Neural cell (in vitro differentiated cells): ENCODE data around the gene CYP1A1.

Experiments used
- EP300 ChIP-seq: fragments of 450-650 bp; conservative IDR thresholded peaks from 2 replicates; pipeline ENCODE4 v1.6.1; 2014; ENCODE audit warnings: antibody characterized with exemption, mild to moderate bottlenecking, moderate library complexity; ENCODE audit not compliant: poor library complexity, severe bottlenecking
- EZH2 ChIP-seq: fragments of 200-600, 300-800 bp; shearing (Covaris generic), sonication (generic); IDR thresholded peaks from 2 replicates; pipeline ENCODE4 v1.6.1; 2014; ENCODE audit warnings: antibody characterized with exemption, low read length, borderline replicate concordance, mild to moderate bottlenecking; ENCODE audit not compliant: insufficient read depth, poor library complexity, severe bottlenecking
- MXI1 ChIP-seq: fragments of 450-650 bp; conservative IDR thresholded peaks from 2 replicates; pipeline ENCODE4 v1.6.1; 2014; ENCODE audit warnings: antibody characterized with exemption, mild to moderate bottlenecking; ENCODE audit not compliant: poor library complexity, severe bottlenecking
- POLR2AphosphoS5 ChIP-seq: IDR thresholded peaks from 2 replicates; pipeline ENCODE4 v1.6.1; 2012
- RAD21 ChIP-seq: fragments of 450-650 bp; conservative IDR thresholded peaks from 2 replicates; pipeline ENCODE4 v1.6.1; 2014; ENCODE audit warnings: antibody characterized with exemption, mild to moderate bottlenecking, moderate library complexity
- SMC3 ChIP-seq: fragments of 450-650 bp; conservative IDR thresholded peaks from 2 replicates; pipeline ENCODE4 v1.6.1; 2014; ENCODE audit warnings: antibody characterized with exemption, mild to moderate bottlenecking, moderate library complexity; ENCODE audit not compliant: poor library complexity
- TAF1 ChIP-seq: IDR thresholded peaks from 2 replicates; pipeline ENCODE4 v1.6.1; 2012; ENCODE audit warnings: low read depth
- TF ChIP-seq, protein P1 (sequence below): fragments of 450-650 bp; IDR thresholded peaks from 2 replicates; pipeline ENCODE4 v1.5.1; 2014; ENCODE audit warnings: antibody characterized with exemption, mild to moderate bottlenecking, moderate library complexity; ENCODE audit not compliant: poor library complexity, severe bottlenecking
- TF ChIP-seq, protein P2 (sequence below): IDR thresholded peaks from 2 replicates; pipeline ENCODE4 v1.6.1; 2012; ENCODE audit warnings: borderline replicate concordance

- TF ChIP-seq, protein P1, sequence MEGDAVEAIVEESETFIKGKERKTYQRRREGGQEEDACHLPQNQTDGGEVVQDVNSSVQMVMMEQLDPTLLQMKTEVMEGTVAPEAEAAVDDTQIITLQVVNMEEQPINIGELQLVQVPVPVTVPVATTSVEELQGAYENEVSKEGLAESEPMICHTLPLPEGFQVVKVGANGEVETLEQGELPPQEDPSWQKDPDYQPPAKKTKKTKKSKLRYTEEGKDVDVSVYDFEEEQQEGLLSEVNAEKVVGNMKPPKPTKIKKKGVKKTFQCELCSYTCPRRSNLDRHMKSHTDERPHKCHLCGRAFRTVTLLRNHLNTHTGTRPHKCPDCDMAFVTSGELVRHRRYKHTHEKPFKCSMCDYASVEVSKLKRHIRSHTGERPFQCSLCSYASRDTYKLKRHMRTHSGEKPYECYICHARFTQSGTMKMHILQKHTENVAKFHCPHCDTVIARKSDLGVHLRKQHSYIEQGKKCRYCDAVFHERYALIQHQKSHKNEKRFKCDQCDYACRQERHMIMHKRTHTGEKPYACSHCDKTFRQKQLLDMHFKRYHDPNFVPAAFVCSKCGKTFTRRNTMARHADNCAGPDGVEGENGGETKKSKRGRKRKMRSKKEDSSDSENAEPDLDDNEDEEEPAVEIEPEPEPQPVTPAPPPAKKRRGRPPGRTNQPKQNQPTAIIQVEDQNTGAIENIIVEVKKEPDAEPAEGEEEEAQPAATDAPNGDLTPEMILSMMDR, result no peak
- no peak for TF ChIP-seq MXI1
- TF ChIP-seq EZH2, result no peak
- TF ChIP-seq, protein P2, sequence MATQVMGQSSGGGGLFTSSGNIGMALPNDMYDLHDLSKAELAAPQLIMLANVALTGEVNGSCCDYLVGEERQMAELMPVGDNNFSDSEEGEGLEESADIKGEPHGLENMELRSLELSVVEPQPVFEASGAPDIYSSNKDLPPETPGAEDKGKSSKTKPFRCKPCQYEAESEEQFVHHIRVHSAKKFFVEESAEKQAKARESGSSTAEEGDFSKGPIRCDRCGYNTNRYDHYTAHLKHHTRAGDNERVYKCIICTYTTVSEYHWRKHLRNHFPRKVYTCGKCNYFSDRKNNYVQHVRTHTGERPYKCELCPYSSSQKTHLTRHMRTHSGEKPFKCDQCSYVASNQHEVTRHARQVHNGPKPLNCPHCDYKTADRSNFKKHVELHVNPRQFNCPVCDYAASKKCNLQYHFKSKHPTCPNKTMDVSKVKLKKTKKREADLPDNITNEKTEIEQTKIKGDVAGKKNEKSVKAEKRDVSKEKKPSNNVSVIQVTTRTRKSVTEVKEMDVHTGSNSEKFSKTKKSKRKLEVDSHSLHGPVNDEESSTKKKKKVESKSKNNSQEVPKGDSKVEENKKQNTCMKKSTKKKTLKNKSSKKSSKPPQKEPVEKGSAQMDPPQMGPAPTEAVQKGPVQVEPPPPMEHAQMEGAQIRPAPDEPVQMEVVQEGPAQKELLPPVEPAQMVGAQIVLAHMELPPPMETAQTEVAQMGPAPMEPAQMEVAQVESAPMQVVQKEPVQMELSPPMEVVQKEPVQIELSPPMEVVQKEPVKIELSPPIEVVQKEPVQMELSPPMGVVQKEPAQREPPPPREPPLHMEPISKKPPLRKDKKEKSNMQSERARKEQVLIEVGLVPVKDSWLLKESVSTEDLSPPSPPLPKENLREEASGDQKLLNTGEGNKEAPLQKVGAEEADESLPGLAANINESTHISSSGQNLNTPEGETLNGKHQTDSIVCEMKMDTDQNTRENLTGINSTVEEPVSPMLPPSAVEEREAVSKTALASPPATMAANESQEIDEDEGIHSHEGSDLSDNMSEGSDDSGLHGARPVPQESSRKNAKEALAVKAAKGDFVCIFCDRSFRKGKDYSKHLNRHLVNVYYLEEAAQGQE, result no peak
- no peak for TF ChIP-seq RAD21
- no peak for TF ChIP-seq TAF1
- no peak for TF ChIP-seq EP300
- TF ChIP-seq SMC3, result no peak
- TF ChIP-seq POLR2AphosphoS5, result no peak
These were observed 7.5 kb upstream of the CYP1A1 start for GRCh38 chr15:74732846-74733245.
